T-helper 2 cell treated with Interferon-gamma antibody and Interleukin-4, amounts not matched to agents 100 ng/mL and 5 ng/mL, for 36 hours (primary cell): ENCODE results near the gene MUS81. TPM values are rescaled to one million over a fixed set of nuclear protein-coding genes. Genes with fewer than 3 reads are reported as not detected.
"Not testable (repeated sequence)": the region's sequence is repeated elsewhere in the genome, so short reads cannot be mapped to it uniquely, and the experiment has no call there.

Source experiments
- intact Hi-C: fragments of 100-400 bp; cut with micrococcal nuclease; formaldehyde crosslinking; loops from one replicate; pipeline ENCODE4 v1.15.1; 2023
- total RNA-seq: library from RNA; stranded (reverse); gene quantifications from 2 replicates; pipeline ENCODE4 v1.2.3, GENCODE V29; 2022

Gene MUS81
- 94.0 and 101 TPM in 2 replicates for total RNA-seq

GRCh38 chr11:65860278-65861164 lies at the start of gene MUS81:
MUS81 (plus strand) TSS chr11:65860433; CDS start chr11:65860754, 321 bp downstream.
- intact Hi-C loops = loop anchor here (1.0 kb wide), 4 partner anchors 13 to 129 kb away; partner anchors contain the start of gene SART1

- intact Hi-C loops = no loop called here
Measured at GRCh38 chr11:65811764-65812475, 48.3 kb upstream of the MUS81 start.

GRCh38 chr11:65814131-65814985 lies 45.9 kb upstream of the MUS81 start:
- intact Hi-C loops = no loop called here

GRCh38 chr11:65814986-65815565 lies 45.2 kb upstream of the MUS81 start:
- intact Hi-C loops = no loop called here

GRCh38 chr11:65816696-65817095 lies 43.5 kb upstream of the MUS81 start:
- intact Hi-C loops = no loop called here

GRCh38 chr11:65817312-65817834 lies 42.9 kb upstream of the MUS81 start:
- intact Hi-C loops = no loop called here

- intact Hi-C loops = loop anchor here (1.0 kb wide), 3 partner anchors 38 to 171 kb away; partner anchors contain the start of genes AP5B1 and KAT5
Measured at GRCh38 chr11:65817835-65818680, 42.2 kb upstream of the MUS81 start.

- intact Hi-C loops = no loop called here
Measured at GRCh38 chr11:65821107-65821506, 39.1 kb upstream of the MUS81 start.

- intact Hi-C loops = no loop called here
Measured at GRCh38 chr11:65822776-65823528, 37.3 kb upstream of the MUS81 start.

- intact Hi-C loops = no loop called here
Measured at GRCh38 chr11:65826984-65827735, 33.1 kb upstream of the MUS81 start.

- intact Hi-C loops = no loop called here
Measured at GRCh38 chr11:65829459-65829858, 30.8 kb upstream of the MUS81 start.

- intact Hi-C loops = not testable (repeated sequence)
Measured at GRCh38 chr11:65832231-65832630, 28.0 kb upstream of the MUS81 start.

- intact Hi-C loops = no loop called here
Measured at GRCh38 chr11:65833297-65834030, 26.8 kb upstream of the MUS81 start, which contains the start of gene SNX32. SNX32 (plus strand) TSS chr11:65833963; CDS start chr11:65834066, 103 bp downstream.

- intact Hi-C loops = no loop called here
Measured at GRCh38 chr11:65834202-65834601, 26.0 kb upstream of the MUS81 start.

- intact Hi-C loops = no loop called here
Measured at GRCh38 chr11:65842144-65842543, 18.1 kb upstream of the MUS81 start.

GRCh38 chr11:65843811-65844210 lies 16.4 kb upstream of the MUS81 start:
- intact Hi-C loops = no loop called here

GRCh38 chr11:65844231-65844872 lies 15.9 kb upstream of the MUS81 start:
- intact Hi-C loops = no loop called here
